Prostate gland (tissue), 2 donors: Measurements from ENCODE around the gene AMN. TPM values are rescaled to one million over a fixed set of nuclear protein-coding genes. Genes with fewer than 3 reads are reported as not detected.

ENCODE experiments used
- DNase-seq: peaks from one replicate; pipeline ENCODE4 v3.0.0-alpha.2; 2019; ENCODE audit warnings: low spot score
- H3K27ac ChIP-seq, 2 donors: fragments of 200-600 bp; sonication (generic); 2 replicates each; pipeline ENCODE4 v1.5.1; 2017 to 2019
- H3K27me3 ChIP-seq: fragments of 200-600 bp; sonication (generic); replicated peaks from 2 replicates; pipeline ENCODE4 v1.5.1; 2019; ENCODE audit not compliant: insufficient read depth
- H3K36me3 ChIP-seq, 2 donors: fragments of 200-600 bp; sonication (generic); 1 replicate in 1 of 2; 2 replicates in 1 of 2; pipeline versions ENCODE4 v1.5.1 to v1.8.1; 2017 to 2019
- H3K4me1 ChIP-seq: fragments of 200-600 bp; sonication (generic); replicated peaks from 2 replicates; pipeline ENCODE4 v1.5.1; 2019
- H3K4me3 ChIP-seq, 2 donors: fragments of 200-600 bp; sonication (generic); 2 replicates each; pipeline ENCODE4 v1.5.1; 2017 to 2019
- H3K9me3 ChIP-seq: fragments of 200-600 bp; sonication (generic); 2 replicates; pipeline ENCODE4 v1.5.1; 2017
- CTCF ChIP-seq, 4 experiments: fragments of 200-600 bp in 2 of 4; fragments of 450-650 bp in 2 of 4; sonication (generic) in 2 of 4; IDR thresholded peaks; 1 replicate in 3 of 4; 2 replicates in 1 of 4; pipeline ENCODE4 v1.5.1; 2016 to 2019; ENCODE audit warnings: antibody characterized with exemption in 4 of 4, mild to moderate bottlenecking in 2 of 4, moderate library complexity in 2 of 4
- POLR2A ChIP-seq: fragments of 450-650 bp; IDR thresholded peaks from one replicate; pipeline ENCODE4 v1.6.1; 2016; ENCODE audit warnings: antibody characterized with exemption, mild to moderate bottlenecking
- POLR2AphosphoS5 ChIP-seq: sonication (generic); formaldehyde crosslinking; IDR thresholded peaks from one replicate; pipeline ENCODE4 v1.6.1; 2017; ENCODE audit warnings: antibody characterized with exemption
- WGBS: methylation state at CpG from one replicate; pipeline ENCODE4 v1.1.5; 2018; 5-methylcytosine and 5-hydroxymethylcytosine counted together
- intact Hi-C: fragments of 100-400 bp; cut with DNase I; formaldehyde crosslinking; loops from one replicate; pipeline ENCODE4 v1.14.2; 2022
- total RNA-seq, 2 donors: library from RNA; depleted of rRNA; stranded (reverse); fragments of >200 nt; gene quantifications; one replicate each; pipeline ENCODE4 v1.1.0, GENCODE V29; 2016

Gene AMN
- total RNA-seq, 2 donors from 2014 or later, result 0.91 to 1.6 TPM

GRCh38 chr14:102911991-102912761 is 10.3 kb upstream of the AMN start:
- H3K9me3 ChIP-seq, result no peaks in the 10 kb centered on the region
- intact Hi-C loops, result loop anchor here (5.0 to 10.0 kb wide), 2 partner anchors 140 to 217 kb away; no protein-coding TSS in a partner anchor
- TF ChIP-seq POLR2AphosphoS5, result no peak
- 94% methylated on average over 21 of the region's 21 CpGs for WGBS
- H3K4me3 ChIP-seq, result no peak overlapping the region
- H3K36me3 ChIP-seq, result no peaks in the 10 kb centered on the region
- H3K27ac ChIP-seq, result no peak overlapping the region
- no peaks in the 10 kb centered on the region for H3K4me1 ChIP-seq
- DNase-seq, result no peak
- no peaks in the 10 kb centered on the region for H3K27me3 ChIP-seq

DNA sequence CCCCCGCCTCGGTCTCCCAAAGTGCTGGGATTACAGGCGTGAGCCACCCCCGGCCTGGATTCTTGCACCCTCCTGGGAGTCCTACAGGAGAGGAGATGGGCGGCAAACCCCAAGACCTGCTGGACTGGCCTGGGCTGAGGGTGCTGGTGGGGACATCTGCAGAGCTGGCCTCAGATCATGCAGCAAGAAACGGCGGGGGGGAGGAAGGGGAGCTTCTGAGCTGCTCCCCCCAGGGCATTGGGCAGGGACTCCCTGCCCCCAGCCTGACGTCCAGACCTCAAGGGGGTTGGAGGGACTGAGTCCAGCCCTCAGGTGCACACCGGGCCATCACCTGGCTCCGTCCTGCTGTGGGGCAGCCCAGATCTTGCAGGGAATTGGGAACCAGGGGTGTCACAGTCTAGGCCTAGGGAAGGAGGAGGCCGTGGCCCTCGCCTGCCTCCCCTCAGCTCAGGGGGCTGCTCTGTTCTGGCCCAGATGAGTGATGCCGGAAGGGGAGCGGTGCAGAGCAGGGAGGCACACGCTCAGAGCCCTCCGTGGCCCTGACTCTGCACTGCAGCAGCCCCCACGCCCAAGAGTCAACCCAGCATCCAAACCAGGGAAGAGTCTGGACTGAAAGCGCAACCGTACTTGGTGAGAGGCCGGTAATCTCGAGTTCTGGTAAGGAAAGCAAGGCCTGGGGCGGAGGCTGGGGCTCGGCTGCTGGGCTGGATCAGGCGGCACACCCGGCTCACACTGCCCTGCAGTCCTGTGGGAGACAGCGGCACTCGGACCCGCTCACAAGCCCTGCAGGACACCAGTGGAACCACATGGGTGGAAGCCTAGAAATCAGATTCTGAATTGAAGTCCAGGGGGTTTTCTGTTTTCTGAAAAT is 8.9 kb upstream of the AMN start:
- H3K4me3 ChIP-seq, result no peak overlapping the region
- intact Hi-C loops, result loop anchor here (5.0 to 10.0 kb wide), 2 partner anchors 141 to 219 kb away; no protein-coding TSS in a partner anchor
- DNase-seq, result no peak
- no peak overlapping the region for H3K27ac ChIP-seq
- WGBS, result 88% methylated on average over 25 of the region's 28 CpGs
- no peaks in the 10 kb centered on the region for H3K9me3 ChIP-seq
- H3K36me3 ChIP-seq, result no peaks in the 10 kb centered on the region
- no peak for TF ChIP-seq POLR2A
- TF ChIP-seq CTCF (IDR thresholded peaks at IDR 0.05), result no peak
- TF ChIP-seq POLR2AphosphoS5, result no peak
- H3K4me1 ChIP-seq, result no peaks in the 10 kb centered on the region
- H3K27me3 ChIP-seq, result no peaks in the 10 kb centered on the region

DNA sequence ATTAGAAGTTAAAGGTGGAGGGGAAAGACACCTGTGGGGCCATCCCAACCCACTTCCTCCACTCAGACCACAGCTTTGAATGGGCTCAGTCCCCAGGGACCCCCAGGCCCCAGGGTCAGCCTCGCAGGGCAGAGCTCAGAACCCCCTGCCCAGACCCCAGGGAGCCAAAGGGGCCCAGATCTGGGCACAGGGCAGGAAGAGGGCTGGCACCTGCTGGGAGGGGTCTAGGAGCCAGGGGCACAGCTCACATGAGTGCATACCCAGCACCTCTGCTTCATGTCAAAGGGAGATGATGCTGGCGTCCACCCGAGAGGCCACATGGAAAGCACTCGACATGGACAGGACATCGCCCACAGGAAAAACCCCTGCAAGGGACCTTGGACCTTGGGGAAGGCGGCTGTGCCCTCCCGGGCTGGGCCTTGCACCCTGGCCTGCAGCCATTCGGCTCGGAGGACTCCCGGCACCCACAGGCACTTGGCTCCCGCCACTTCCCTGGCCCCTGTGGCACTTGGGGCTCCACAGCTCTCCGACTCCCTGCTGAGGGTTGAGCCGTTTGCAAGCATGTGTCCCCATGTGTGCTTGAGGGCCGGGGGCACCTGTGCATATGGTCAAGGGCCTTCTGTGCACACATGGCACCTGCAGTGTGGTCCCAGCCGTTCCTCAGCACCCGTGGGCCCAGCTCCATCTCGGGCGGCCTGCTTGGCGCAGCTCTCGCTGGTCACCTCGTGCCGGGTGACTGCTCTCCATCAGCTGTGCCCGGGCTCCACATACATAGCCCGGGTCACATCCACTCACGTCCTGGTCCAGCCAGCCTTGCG is 7.8 kb upstream of the AMN start:
- intact Hi-C loops, result loop anchor here (5.0 to 10.0 kb wide), 2 partner anchors 142 to 220 kb away; no protein-coding TSS in a partner anchor
- Histone ChIP-seq H3K4me3 (no peak overlapping the region), H3K27me3 (no peaks in the 10 kb centered on the region), H3K36me3 (no peaks in the 10 kb centered on the region), H3K9me3 (no peaks in the 10 kb centered on the region), H3K27ac (no peak overlapping the region), H3K4me1 (no peaks in the 10 kb centered on the region)
- WGBS, result 81% methylated on average over 26 of the region's 26 CpGs
- no peak for DNase-seq
- TF ChIP-seq POLR2AphosphoS5 (no peak), POLR2A (no peak), CTCF (IDR thresholded peaks at IDR 0.05) (no peak)

GRCh38 chr14:102915292-102916110 is 7.0 kb upstream of the AMN start:
- Histone ChIP-seq H3K27me3 (no peaks in the 10 kb centered on the region), H3K4me1 (no peaks in the 10 kb centered on the region), H3K4me3 (no peak overlapping the region), H3K36me3 (no peaks in the 10 kb centered on the region), H3K27ac (no peak overlapping the region), H3K9me3 (no peaks in the 10 kb centered on the region)
- TF ChIP-seq POLR2A (no peak), CTCF (IDR thresholded peaks at IDR 0.05) (no peak), POLR2AphosphoS5 (no peak)
- DNase-seq, result no peak
- WGBS, result 82% methylated on average over 15 of the region's 19 CpGs
- intact Hi-C loops, result loop anchor here (10.0 kb wide), 1 partner anchor 221 kb away; no protein-coding TSS in a partner anchor
